K562 treated with DMSO at 1 percent for 12 hours (cell line): Measurements from ENCODE around the gene DUSP23. TPM values are rescaled to one million over a fixed set of nuclear protein-coding genes. Genes with fewer than 3 reads are reported as not detected.

Experiments
- total RNA-seq: library from RNA; unstranded; fragments of 300-600 nt; gene quantifications from 2 replicates; pipeline ENCODE4 v1.2.3, GENCODE V29; 2022; ENCODE audit not compliant: insufficient read depth

DUSP23 gene
- total RNA-seq, result 43.1 and 84.7 TPM in 2 replicates

GRCh38 chr1:159780583-159781582 is at the start of gene DUSP23:
Gene DUSP23, plus strand, starts transcription at chr1:159780962. Its CDS starts 139 bp downstream, at chr1:159781101.

GRCh38 chr1:159802111-159802510 is 21.3 kb downstream of the DUSP23 start, which contains the start of gene FCRL6:
Gene FCRL6, plus strand, starts transcription at chr1:159802360. Its CDS starts 65 bp downstream, at chr1:159802425.

GRCh38 chr1:159826441-159827101 is 45.8 kb downstream of the DUSP23 start, which contains the start of gene SLAMF8:
Gene SLAMF8, plus strand, starts transcription at chr1:159826873. Its CDS starts 26 bp downstream, at chr1:159826899.

Other genes starting within 250 kb of the DUSP23 start
- gene OR10J5, start 245.0 kb upstream of the DUSP23 start, total RNA-seq, result not detected in 2 replicates
- gene APCS, start 193.1 kb upstream of the DUSP23 start, total RNA-seq, result not detected in 2 replicates
- not detected in 2 replicates for gene CRP, start 66.4 kb upstream of the DUSP23 start, total RNA-seq
- not detected in 2 replicates for gene FCRL6, start 21.4 kb downstream of the DUSP23 start, total RNA-seq
- gene SLAMF8, start 45.9 kb downstream of the DUSP23 start, total RNA-seq, result not detected in 2 replicates
- gene VSIG8, start 81.7 kb downstream of the DUSP23 start, total RNA-seq, result not detected in 2 replicates
- gene CFAP45, start 119.2 kb downstream of the DUSP23 start, total RNA-seq, result 0.77 TPM in 1 of 2 replicates, not detected in the other
- gene TAGLN2, start 144.5 kb downstream of the DUSP23 start, total RNA-seq, result 369 and 386 TPM in 2 replicates
- not detected in 2 replicates for gene IGSF9, start 164.7 kb downstream of the DUSP23 start, total RNA-seq
- gene SLAMF9, start 173.3 kb downstream of the DUSP23 start, total RNA-seq, result not detected in 2 replicates